SK-N-SH (cell line): ENCODE measurements around the gene CCN5. TPM values are rescaled to one million over a fixed set of nuclear protein-coding genes. Genes with fewer than 3 reads are reported as not detected.
"Not testable (repeated sequence)": the region's sequence is repeated elsewhere in the genome, so short reads cannot be mapped to it uniquely, and the experiment has no call there.

Experiments
- CTCF ChIA-PET: fragments of 300-600, 350-600 bp; formaldehyde crosslinking; extraction: SDS; loops from one replicate; lab custom pipeline; 2021; lab: Yijun Ruan, JAX
- POLR2A ChIA-PET: fragments of 350-600 bp; sonication (Branson Sonifier 250); formaldehyde crosslinking; extraction: SDS; loops from one replicate; lab custom pipeline; 2020; ENCODE audit warnings: antibody characterized with exemption, inconsistent platforms; lab: Yijun Ruan, JAX
- DNase-seq: peaks from one replicate; pipeline ENCODE4 v3.0.0; 2012
- H2AFZ ChIP-seq: fragments of 200-600 bp; sonication (generic); 2 replicates; pipeline ENCODE4 v1.8.1; 2016; ENCODE audit warnings: antibody characterized with exemption, mild to moderate bottlenecking, low read depth
- H3F3A ChIP-seq: fragments of 200-600 bp; sonication (generic); replicated peaks from 2 replicates; pipeline ENCODE3; 2016; ENCODE audit warnings: antibody characterized with exemption, mild to moderate bottlenecking; ENCODE audit not compliant: insufficient read depth
- H3K27ac ChIP-seq, 2 experiments: fragments of 200-500 bp in 1 of 2; fragments of 200-600 bp in 1 of 2; sonication (Bioruptor generic) in 1 of 2; sonication (generic), shearing (Covaris generic) in 1 of 2; 2 replicates each; pipeline versions ENCODE4 v1.5.1 to v1.6.1; 2014 to 2016; ENCODE audit warnings: low read depth in 2 of 2, inconsistent platforms in 1 of 2, low read length in 1 of 2, mild to moderate bottlenecking in 1 of 2, mixed read lengths in 1 of 2
- H3K27me3 ChIP-seq: fragments of 200-600 bp; sonication (generic), shearing (Covaris generic); 2 replicates; pipeline ENCODE4 v1.6.1; 2016; ENCODE audit warnings: mixed run types; ENCODE audit not compliant: insufficient read depth
- H3K36me3 ChIP-seq, 2 experiments: fragments of 200-500 bp in 1 of 2; fragments of 200-600 bp in 1 of 2; sonication (Bioruptor generic) in 1 of 2; sonication (generic) in 1 of 2; replicated peaks in 1 of 2; 2 replicates each; pipeline versions ENCODE3 to v1.5.1; 2014 to 2016; ENCODE audit warnings: low read length in 1 of 2, mild to moderate bottlenecking in 1 of 2; ENCODE audit not compliant: insufficient read depth in 2 of 2, control insufficient read depth in 1 of 2
- H3K4me1 ChIP-seq, 2 experiments: fragments of 200-500 bp in 1 of 2; fragments of 200-600 bp in 1 of 2; sonication (Bioruptor generic) in 1 of 2; sonication (generic), shearing (Covaris generic) in 1 of 2; 2 replicates each; pipeline versions ENCODE4 v1.5.1 to v1.6.1; 2014 to 2016; ENCODE audit warnings: low read depth in 1 of 2, low read length in 1 of 2, mixed run types in 1 of 2; ENCODE audit not compliant: insufficient read depth in 2 of 2, control insufficient read depth in 1 of 2
- H3K4me2 ChIP-seq: fragments of 200-600 bp; sonication (generic), shearing (Covaris generic); 2 replicates; pipeline ENCODE4 v1.6.1; 2017; ENCODE audit warnings: mixed run types
- H3K4me3 ChIP-seq, 2 experiments: fragments of 200-500 bp in 1 of 2; fragments of 200-600 bp in 1 of 2; sonication (Bioruptor generic) in 1 of 2; sonication (generic), shearing (Covaris generic) in 1 of 2; 2 replicates each; pipeline versions ENCODE4 v1.5.1 to v1.8.1; 2014 to 2016; ENCODE audit warnings: low read depth in 2 of 2, inconsistent platforms in 1 of 2, low read length in 1 of 2, mild to moderate bottlenecking in 1 of 2, mixed read lengths in 1 of 2, moderate library complexity in 1 of 2
- H3K79me2 ChIP-seq: fragments of 200-600 bp; sonication (generic); 2 replicates; pipeline ENCODE4 v1.8.1; 2017; ENCODE audit warnings: mild to moderate bottlenecking; ENCODE audit not compliant: insufficient read depth
- H3K9ac ChIP-seq: fragments of 200-600 bp; sonication (generic); 2 replicates; pipeline ENCODE4 v1.6.1; 2017; ENCODE audit warnings: mixed run types
- H3K9me2 ChIP-seq: fragments of 200-600 bp; sonication (generic); 2 replicates; pipeline ENCODE4 v1.6.1; 2017; ENCODE audit warnings: mixed run types
- H3K9me3 ChIP-seq: fragments of 200-600 bp; sonication (generic); 2 replicates; pipeline ENCODE4 v1.6.1; 2017; ENCODE audit warnings: mixed run types, mild to moderate bottlenecking, moderate library complexity
- H4K20me1 ChIP-seq: fragments of 200-600 bp; sonication (generic); 2 replicates; pipeline ENCODE4 v1.6.1; 2017; ENCODE audit warnings: mild to moderate bottlenecking, mixed run types; ENCODE audit not compliant: insufficient read depth
- CHD2 ChIP-seq: fragments of 150-350 bp; IDR thresholded peaks from 2 replicates; pipeline ENCODE4 v1.6.1; 2018; ENCODE audit warnings: low read length; ENCODE audit not compliant: partially characterized antibody
- FOSL2 ChIP-seq: IDR thresholded peaks from 2 replicates; pipeline ENCODE4 v1.4.0; 2012; ENCODE audit warnings: low read depth, mild to moderate bottlenecking, moderate library complexity, borderline replicate concordance
- FOXM1 ChIP-seq: IDR thresholded peaks from 2 replicates; pipeline ENCODE4 v1.4.0; 2012; ENCODE audit warnings: low read depth, mild to moderate bottlenecking
- MEF2A ChIP-seq: IDR thresholded peaks from 2 replicates; pipeline ENCODE4 v1.4.0; 2012; ENCODE audit warnings: low read depth, borderline replicate concordance
- SMC3 ChIP-seq: IDR thresholded peaks from 2 replicates; pipeline ENCODE4 v1.6.1; 2012; ENCODE audit warnings: low read depth, low read length, improper control_type of control experiment
- WGBS: methylation state at CpG from one replicate; pipeline ENCODE4 v1.1.6; 2017; ENCODE audit warnings: low lambda C conversion rate; 5-methylcytosine and 5-hydroxymethylcytosine counted together
- polyA plus RNA-seq, 3 experiments: library from polyadenylated mRNA; depleted of rRNA; stranded (reverse); fragments of >200 nt; gene quantifications; 2 replicates each; pipeline ENCODE4 v1.2.3, GENCODE V29; 2012

The CCN5 gene
- polyA plus RNA-seq, 1 of the 3 experiments (the other 2 are of a cell fraction): 0.05 TPM

GRCh38 chr20:44670851-44671250, 44.3 kb upstream of the CCN5 start:
- 0 out of 2 replicates have a peak overlapping the region, but pooled peaks have one; percentile 24 for H3K4me2 ChIP-seq
- H3K36me3 ChIP-seq, H4K20me1 ChIP-seq, H3F3A ChIP-seq, POLR2A ChIA-PET, H3K9ac ChIP-seq, H2AFZ ChIP-seq, H3K9me3 ChIP-seq, H3K4me1 ChIP-seq, H3K27ac ChIP-seq, CTCF ChIA-PET, DNase-seq, H3K27me3 ChIP-seq, H3K79me2 ChIP-seq, H3K4me3 ChIP-seq, H3K9me2 ChIP-seq: not testable (repeated sequence)
- TF ChIP-seq FOSL2: peak; percentile 41; the same call in 1 of the 2 replicates
- 53% methylated on average over 9 of the region's 9 CpGs for WGBS

- H3K27me3 ChIP-seq, H3K9me2 ChIP-seq, H2AFZ ChIP-seq, H3K4me3 ChIP-seq, H3K27ac ChIP-seq, DNase-seq, POLR2A ChIA-PET, H3K36me3 ChIP-seq, H3K4me2 ChIP-seq, H3K9ac ChIP-seq, H4K20me1 ChIP-seq, H3K4me1 ChIP-seq, H3K79me2 ChIP-seq, H3K9me3 ChIP-seq, H3F3A ChIP-seq: not testable (repeated sequence)
- CTCF ChIA-PET: interaction anchor here (1.6 kb wide), 1 partner anchor 12 kb away, joined by 6 read pairs; no protein-coding TSS in a partner anchor
- 90% methylated on average over 6 of the region's 7 CpGs for WGBS
Measured at GRCh38 chr20:44671541-44671940, 43.6 kb upstream of the CCN5 start.

GRCh38 chr20:44672318-44672902, 42.8 kb upstream of the CCN5 start:
- H3K4me3 ChIP-seq, H3K9me3 ChIP-seq, DNase-seq, H3K36me3 ChIP-seq, H3K79me2 ChIP-seq, H4K20me1 ChIP-seq, H3K9ac ChIP-seq, H3K9me2 ChIP-seq, H3K4me1 ChIP-seq, H3K4me2 ChIP-seq, H3K27me3 ChIP-seq, H3K27ac ChIP-seq, H2AFZ ChIP-seq, POLR2A ChIA-PET, H3F3A ChIP-seq: not testable (repeated sequence)
- 85% methylated on average over 23 of the region's 23 CpGs for WGBS
- CTCF ChIA-PET: interaction anchor here (1.6 kb wide), 1 partner anchor 11 kb away, joined by 6 read pairs; no protein-coding TSS in a partner anchor

GRCh38 chr20:44678242-44678641, 36.9 kb upstream of the CCN5 start:
- no peaks in the 10 kb centered on the region for H3K36me3 ChIP-seq
- TF ChIP-seq MEF2A (no peak), CHD2 (no peak), SMC3 (no peak), FOXM1 (no peak)
- H3K9me3 ChIP-seq: no peaks in the 10 kb centered on the region
- WGBS: 63% methylated on average over 2 of the region's 2 CpGs
- H3F3A ChIP-seq: no peaks in the 10 kb centered on the region
- H2AFZ ChIP-seq: peak overlapping the region; percentile 88; the same call in 1 of the 2 replicates
- no peaks in the 10 kb centered on the region for H3K27me3 ChIP-seq
- no peaks in the 10 kb centered on the region for H3K79me2 ChIP-seq
- peak overlapping the region in 1 of 2 experiments; percentile 77; a peak in 2 of 4 replicates for H3K27ac ChIP-seq
- H3K4me1 ChIP-seq: peaks cover 0 to 13% of the 10 kb centered on the region in 2 experiments; a peak in 1 of 4 replicates
- H4K20me1 ChIP-seq: no peaks in the 10 kb centered on the region
- no peak for DNase-seq
- H3K4me3 ChIP-seq: no peak overlapping the region
- no peak overlapping the region for H3K9ac ChIP-seq
- no peaks in the 10 kb centered on the region for H3K9me2 ChIP-seq
- POLR2A ChIA-PET: no interaction called here
- no peak overlapping the region for H3K4me2 ChIP-seq
- CTCF ChIA-PET: interaction anchor here (1.0 to 1.5 kb wide), 2 partner anchors 36 to 189 kb away, joined by 3 to 7 read pairs; no protein-coding TSS in a partner anchor
